Measurements from ENCODE around the gene OSER1. TPM values are rescaled to one million over a fixed set of nuclear protein-coding genes. Genes with fewer than 3 reads are reported as not detected.
"Not testable (repeated sequence)": the region's sequence is repeated elsewhere in the genome, so short reads cannot be mapped to it uniquely, and the experiment has no call there.

The OSER1 gene
- total and polyA plus RNA-seq, 4 donors = 22.6 to 32.9 (median 27.7) TPM

GRCh38 chr20:44245977-44246376 is 35.4 kb upstream of the OSER1 start:
- Histone ChIP-seq H3K36me3 (ENCODE audit: control insufficient read depth in 4 of 4, insufficient read depth in 4 of 4, low read length in 4 of 4) (no peaks in the 10 kb centered on the region), H3K4me1 (ENCODE audit: control insufficient read depth in 5 of 5, insufficient read depth in 5 of 5, low read length in 5 of 5) (peaks cover 0 to 3% (median 0%) of the 10 kb centered on the region in 5 donors), H3K27ac (ENCODE audit: low read depth in 1 of 2, low read length in 1 of 2) (no peak overlapping the region), H3K9me3 (ENCODE audit: control insufficient read depth in 4 of 4, insufficient read depth in 3 of 4, low read length in 3 of 4) (peaks cover 0 to 4% (median 0%) of the 10 kb centered on the region in 4 donors), H3K9ac (ENCODE audit: insufficient read depth in 1 of 2, low read length in 2 of 2) (no peak overlapping the region), H3K27me3 (ENCODE audit: control insufficient read depth in 3 of 3, insufficient read depth in 3 of 3, low read length in 2 of 3) (peaks cover 0 to 27% (median 14%) of the 10 kb centered on the region in 3 donors), H3K4me3 (no peak overlapping the region)
- DNase-seq (no peak), ATAC-seq (ENCODE audit: insufficient read depth, low FRiP score) (no peak)
- no peak for TF ChIP-seq CTCF (IDR thresholded peaks at IDR 0.05; ENCODE audit: control extremely low read depth, extremely low read depth)
- WGBS, 2 donors = 49 to 64% methylated on average over 4 of the region's 4 CpGs

- no peak for ATAC-seq (ENCODE audit: insufficient read depth, low FRiP score)
- 95 to 96% methylated on average over 2 of the region's 2 CpGs for WGBS, 2 donors
- no peaks in the 10 kb centered on the region for H3K36me3 ChIP-seq (ENCODE audit: control insufficient read depth in 4 of 4, insufficient read depth in 4 of 4, low read length in 4 of 4)
Measured at GRCh38 chr20:44241796-44242195, 31.2 kb upstream of the OSER1 start.

GRCh38 chr20:44236840-44237239 is 26.3 kb upstream of the OSER1 start:
- not testable (repeated sequence) for H3K36me3 ChIP-seq (ENCODE audit: control insufficient read depth in 4 of 4, insufficient read depth in 4 of 4, low read length in 4 of 4); DNase-seq; H3K4me3 ChIP-seq; H3K27ac ChIP-seq (ENCODE audit: low read depth in 1 of 2, low read length in 1 of 2); ATAC-seq (ENCODE audit: insufficient read depth, low FRiP score); H3K27me3 ChIP-seq (ENCODE audit: control insufficient read depth in 3 of 3, insufficient read depth in 3 of 3, low read length in 2 of 3); H3K9me3 ChIP-seq (ENCODE audit: control insufficient read depth in 4 of 4, insufficient read depth in 3 of 4, low read length in 3 of 4); H3K9ac ChIP-seq (ENCODE audit: insufficient read depth in 1 of 2, low read length in 2 of 2); H3K4me1 ChIP-seq (ENCODE audit: control insufficient read depth in 5 of 5, insufficient read depth in 5 of 5, low read length in 5 of 5)
- 87 to 92% methylated on average over 2 of the region's 2 CpGs for WGBS, 2 donors

More at GRCh38 chr20:44241796-44242195, 31.2 kb upstream of the OSER1 start:
- TF ChIP-seq CTCF (IDR thresholded peaks at IDR 0.05; ENCODE audit: control extremely low read depth, extremely low read depth) = no peak
- H3K9me3 ChIP-seq (ENCODE audit: control insufficient read depth in 4 of 4, insufficient read depth in 3 of 4, low read length in 3 of 4) = peaks cover 0 to 4% (median 0%) of the 10 kb centered on the region in 4 donors
- H3K4me1 ChIP-seq (ENCODE audit: control insufficient read depth in 5 of 5, insufficient read depth in 5 of 5, low read length in 5 of 5) = no peaks in the 10 kb centered on the region
- no peak for DNase-seq
- H3K27ac ChIP-seq (ENCODE audit: low read depth in 1 of 2, low read length in 1 of 2) = no peak overlapping the region
- peaks cover 0 to 12% (median 12%) of the 10 kb centered on the region in 3 donors for H3K27me3 ChIP-seq (ENCODE audit: control insufficient read depth in 3 of 3, insufficient read depth in 3 of 3, low read length in 2 of 3)
- H3K9ac ChIP-seq (ENCODE audit: insufficient read depth in 1 of 2, low read length in 2 of 2) = no peak overlapping the region
- H3K4me3 ChIP-seq = no peak overlapping the region

- no peak for DNase-seq
- H3K4me1 ChIP-seq (ENCODE audit: control insufficient read depth in 5 of 5, insufficient read depth in 5 of 5, low read length in 5 of 5) = peaks cover 0 to 2% (median 0%) of the 10 kb centered on the region in 5 donors
- H3K4me3 ChIP-seq = no peak overlapping the region
- no peak for TF ChIP-seq CTCF (IDR thresholded peaks at IDR 0.05; ENCODE audit: control extremely low read depth, extremely low read depth)
- no peaks in the 10 kb centered on the region for H3K36me3 ChIP-seq (ENCODE audit: control insufficient read depth in 4 of 4, insufficient read depth in 4 of 4, low read length in 4 of 4)
- H3K27ac ChIP-seq (ENCODE audit: low read depth in 1 of 2, low read length in 1 of 2) = no peak overlapping the region
- no peaks in the 10 kb centered on the region for H3K27me3 ChIP-seq (ENCODE audit: control insufficient read depth in 3 of 3, insufficient read depth in 3 of 3, low read length in 2 of 3)
- H3K9ac ChIP-seq (ENCODE audit: insufficient read depth in 1 of 2, low read length in 2 of 2) = no peak overlapping the region
- WGBS, 2 donors = 94 to 97% methylated on average over 2 of the region's 2 CpGs
- peaks cover 0 to 3% (median 0%) of the 10 kb centered on the region in 4 donors for H3K9me3 ChIP-seq (ENCODE audit: control insufficient read depth in 4 of 4, insufficient read depth in 3 of 4, low read length in 3 of 4)
- no peak for ATAC-seq (ENCODE audit: insufficient read depth, low FRiP score)
Measured at GRCh38 chr20:44235702-44236101, 25.1 kb upstream of the OSER1 start.

All from lung (tissue), 12 donors.